ENCODE data around the gene SLC25A1.

DNA sequence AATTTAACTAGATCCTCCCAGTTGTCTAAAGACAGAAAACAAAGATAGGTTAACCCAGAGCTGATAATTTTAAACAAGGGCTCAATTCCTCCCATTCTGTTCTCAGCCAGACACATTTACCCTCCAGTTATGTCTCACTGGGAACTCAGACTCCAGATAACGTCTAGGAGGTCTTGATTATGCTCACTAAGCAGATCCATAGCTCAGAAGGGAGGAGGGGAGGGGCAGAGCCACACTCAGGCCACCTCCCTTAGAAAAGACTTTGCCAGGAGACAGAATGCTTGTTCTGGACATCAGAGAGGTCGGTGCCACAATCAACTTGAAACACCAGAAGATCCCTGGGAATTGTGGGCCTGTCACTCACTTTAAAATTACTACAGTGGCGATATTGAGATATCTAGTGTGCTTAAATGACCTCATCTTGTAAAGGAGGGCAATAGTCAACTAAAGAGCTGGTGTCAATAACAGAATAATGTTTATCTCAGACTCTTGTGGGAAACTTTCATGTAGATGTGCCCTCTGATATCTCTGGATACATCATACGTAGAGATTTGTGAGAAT is 29.8 kb upstream of the SLC25A1 start:
- TF ChIP-seq POLR2A (IDR thresholded peaks at IDR 0.05; ENCODE audit: low read depth, low read length) (no peak), TAF1 (IDR thresholded peaks at IDR 0.05; ENCODE audit: low read depth, low read length) (no peak), POLR2AphosphoS5 (IDR thresholded peaks at IDR 0.05; ENCODE audit: low read depth, low read length) (no peak), SPI1 (IDR thresholded peaks at IDR 0.05; ENCODE audit: low read depth, low read length) (no peak)
